HG03097 (cell line): Measurements from ENCODE around the gene ILF2.
"Not testable (repeated sequence)": the region's sequence is repeated elsewhere in the genome, so short reads cannot be mapped to it uniquely, and the experiment has no call there.

Experiments
- ATAC-seq: cut with Tn5 transposase; IDR thresholded peaks from one replicate; pipeline ENCODE4 v1.9.1; 2021; ENCODE audit not compliant: unreplicated experiment, low FRiP score

The ILF2 gene

DNA sequence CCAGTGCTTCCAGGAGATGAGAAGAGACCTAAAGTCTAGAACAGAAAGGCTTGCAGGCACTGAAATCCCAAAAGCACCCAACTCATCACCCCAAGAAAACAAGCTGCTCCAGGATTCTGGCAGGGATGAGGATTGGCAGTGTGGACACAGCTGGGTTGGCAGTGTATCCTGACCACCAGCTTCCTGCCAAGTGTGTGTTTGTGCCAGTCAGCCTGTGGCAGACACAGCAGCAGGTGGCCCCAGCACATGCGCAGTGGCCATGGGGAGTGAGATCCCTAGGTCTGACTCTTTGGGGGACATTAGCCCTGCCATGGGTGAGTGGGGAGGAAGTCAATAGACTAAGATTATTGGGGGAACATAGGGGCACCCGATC, 20.9 kb downstream of the ILF2 start:
- no peak for ATAC-seq

- no peak for ATAC-seq
Measured at GRCh38 chr1:153649137-153649862, 21.5 kb downstream of the ILF2 start.

GRCh38 chr1:153648000-153648643, 22.7 kb downstream of the ILF2 start:
- ATAC-seq: no peak

GRCh38 chr1:153647346-153647714, 23.5 kb downstream of the ILF2 start:
- ATAC-seq: no peak

- ATAC-seq: no peak
Measured at GRCh38 chr1:153646672-153647345, 24.0 kb downstream of the ILF2 start.

- ATAC-seq: no peak
Measured at GRCh38 chr1:153643816-153644215, 27.0 kb downstream of the ILF2 start.

- ATAC-seq: no peak
Measured at GRCh38 chr1:153643100-153643499, 27.7 kb downstream of the ILF2 start.

DNA sequence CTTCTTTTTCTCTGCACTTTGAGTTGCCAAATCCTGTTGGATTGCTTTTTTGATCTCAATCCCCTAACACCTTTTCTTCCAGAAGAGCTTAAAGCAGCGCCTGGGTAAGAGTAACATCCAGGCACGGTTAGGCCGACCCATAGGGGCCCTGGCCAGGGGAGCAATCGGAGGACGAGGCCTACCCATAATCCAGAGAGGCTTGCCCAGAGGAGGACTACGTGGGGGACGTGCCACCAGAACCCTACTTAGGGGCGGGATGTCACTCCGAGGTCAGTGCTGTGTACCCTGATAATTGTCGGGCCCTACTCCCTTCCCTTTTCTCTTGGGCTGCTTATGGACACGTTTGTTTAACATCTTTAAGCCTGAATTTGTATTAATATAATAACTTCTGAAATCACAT, 28.6 kb downstream of the ILF2 start:
- ATAC-seq: no peak

- no peak for ATAC-seq
Measured at GRCh38 chr1:153640861-153641260, 29.9 kb downstream of the ILF2 start.

- not testable (repeated sequence) for ATAC-seq
Measured at GRCh38 chr1:153640213-153640612, 30.6 kb downstream of the ILF2 start.

DNA sequence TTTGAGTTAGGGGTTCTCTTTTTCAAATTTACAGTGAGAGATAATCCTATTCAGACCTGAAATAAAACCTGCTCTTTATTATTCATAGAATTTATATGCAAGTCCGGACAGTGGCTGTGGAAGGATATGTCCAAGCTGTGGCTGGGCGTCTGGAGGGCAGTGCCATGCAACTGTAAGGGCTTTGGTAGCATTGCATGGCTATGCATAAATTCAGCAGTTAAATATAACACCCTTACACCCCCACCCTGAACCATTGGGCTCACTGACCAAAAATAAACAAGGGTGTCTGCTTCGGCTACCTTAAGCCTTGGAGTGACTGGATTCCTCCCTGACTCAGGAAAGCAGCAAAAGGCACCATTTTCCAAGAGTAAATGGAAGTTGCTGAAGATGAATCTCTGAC, 31.5 kb downstream of the ILF2 start:
- ATAC-seq: no peak

GRCh38 chr1:153638261-153638660, 32.5 kb downstream of the ILF2 start:
- ATAC-seq: no peak

GRCh38 chr1:153636312-153636711, 34.5 kb downstream of the ILF2 start:
- no peak for ATAC-seq

DNA sequence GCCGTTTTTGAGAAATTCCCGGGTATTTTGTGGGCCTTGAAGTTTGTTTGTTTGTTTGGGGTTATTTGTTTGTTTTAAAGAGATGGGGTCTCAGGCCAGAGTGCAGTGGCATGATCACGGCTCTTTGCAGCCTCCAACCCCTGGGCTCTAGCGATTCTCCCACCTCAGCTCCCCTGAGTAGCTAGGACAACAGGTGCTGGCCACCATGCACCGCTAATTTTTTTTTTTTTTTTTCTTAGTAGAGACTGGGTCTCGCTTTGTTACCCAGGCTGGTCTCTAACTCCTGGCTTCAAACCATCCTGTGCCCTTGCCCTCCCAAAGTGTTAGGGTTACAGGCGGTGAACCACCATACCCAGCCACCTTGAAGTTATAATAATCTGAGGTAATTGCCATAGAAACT, 34.9 kb downstream of the ILF2 start:
- ATAC-seq: no peak

DNA sequence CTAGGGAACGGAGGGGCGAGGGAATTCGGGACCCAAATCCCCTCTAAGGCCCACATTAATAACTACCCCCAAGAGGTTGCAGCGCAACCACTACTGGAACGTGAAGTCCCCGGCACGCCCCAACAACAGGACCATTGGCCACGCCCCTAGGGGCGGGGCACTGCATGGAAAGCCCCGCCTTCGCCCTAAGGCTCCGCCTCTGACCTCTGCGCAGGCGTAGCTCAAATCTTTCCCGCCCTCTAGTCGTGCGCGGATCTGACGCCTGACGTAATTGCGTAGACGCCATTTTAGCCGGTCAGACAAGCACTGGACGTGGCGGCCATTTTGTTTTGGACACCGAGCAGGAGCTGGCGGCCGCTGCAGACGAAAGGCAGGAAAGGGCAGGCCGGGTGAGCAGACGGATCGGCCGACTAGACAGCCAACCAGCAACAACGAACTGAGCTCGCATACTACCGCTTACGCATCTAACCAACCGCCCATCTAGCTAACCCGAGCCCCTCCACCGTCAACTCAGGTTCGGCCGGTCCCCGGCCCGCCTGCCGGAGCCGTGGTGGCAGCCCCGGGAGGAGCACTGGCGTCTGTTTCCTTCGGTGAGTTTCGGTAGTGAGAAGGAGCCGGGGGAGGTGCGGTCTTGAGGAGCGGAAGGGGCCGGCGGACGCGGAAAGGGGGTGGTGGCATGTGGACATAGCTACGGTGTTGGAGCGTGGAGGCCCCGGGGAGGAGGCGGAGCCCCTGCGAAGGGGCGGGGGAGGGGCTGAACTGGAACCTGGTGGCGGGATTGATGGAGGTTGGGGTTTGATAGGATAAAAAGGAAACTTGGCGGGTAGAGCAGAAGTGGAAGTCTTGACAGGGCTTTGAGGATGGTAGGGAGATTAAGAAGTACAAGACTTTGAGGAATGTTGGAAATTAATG, 36.8 kb downstream of the ILF2 start, which contains the start of gene CHTOP:
CHTOP (plus strand) TSS at position 313 of the 912 bp plus-strand sequence. CDS start 2,523 bp downstream, outside the sequence.
- peak; percentile 82 for ATAC-seq

- ATAC-seq: no peak
Measured at GRCh38 chr1:153633161-153633753, 37.5 kb downstream of the ILF2 start.

DNA sequence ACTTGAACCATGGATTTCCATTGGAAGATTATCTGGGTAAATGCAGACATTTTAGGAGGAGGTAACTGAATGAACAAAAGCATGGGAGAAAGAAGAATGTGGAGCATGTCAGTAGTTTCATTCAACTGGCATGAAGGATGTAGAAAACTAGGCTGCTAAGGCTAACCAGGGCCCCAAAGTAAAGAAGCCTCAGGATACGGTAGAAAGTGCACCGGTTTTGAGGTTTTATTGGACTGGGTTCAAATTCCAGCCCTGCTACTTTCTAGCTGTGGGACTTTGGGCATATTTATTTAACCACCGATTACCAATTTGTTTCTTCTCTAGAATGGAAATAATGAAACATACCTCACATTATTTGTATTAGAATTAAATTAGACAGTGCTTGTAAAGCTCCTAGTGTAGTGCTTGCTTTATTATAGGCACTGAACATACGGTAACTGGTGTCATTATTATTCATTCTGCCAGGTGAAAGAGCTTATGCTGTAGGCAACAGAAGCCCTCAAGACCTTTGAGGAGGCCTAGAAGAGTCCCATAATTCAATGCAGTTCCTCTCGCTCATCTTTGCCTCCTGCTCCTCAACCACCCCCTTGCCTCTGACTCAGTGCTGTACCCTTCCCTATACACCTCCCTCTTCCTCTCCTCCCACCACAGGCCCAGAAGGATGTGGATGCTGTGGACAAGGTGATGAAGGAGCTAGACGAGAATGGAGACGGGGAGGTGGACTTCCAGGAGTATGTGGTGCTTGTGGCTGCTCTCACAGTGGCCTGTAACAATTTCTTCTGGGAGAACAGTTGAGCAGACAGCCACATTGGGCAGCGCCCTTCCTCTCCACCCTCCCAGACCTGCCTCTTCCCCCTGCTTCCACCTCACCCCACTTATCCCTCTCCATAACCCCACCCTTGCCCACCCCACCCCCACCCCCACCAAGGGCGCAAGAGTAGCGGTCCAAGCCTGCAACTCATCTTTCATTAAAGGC, 39.5 kb downstream of the ILF2 start:
- no peak for ATAC-seq

DNA sequence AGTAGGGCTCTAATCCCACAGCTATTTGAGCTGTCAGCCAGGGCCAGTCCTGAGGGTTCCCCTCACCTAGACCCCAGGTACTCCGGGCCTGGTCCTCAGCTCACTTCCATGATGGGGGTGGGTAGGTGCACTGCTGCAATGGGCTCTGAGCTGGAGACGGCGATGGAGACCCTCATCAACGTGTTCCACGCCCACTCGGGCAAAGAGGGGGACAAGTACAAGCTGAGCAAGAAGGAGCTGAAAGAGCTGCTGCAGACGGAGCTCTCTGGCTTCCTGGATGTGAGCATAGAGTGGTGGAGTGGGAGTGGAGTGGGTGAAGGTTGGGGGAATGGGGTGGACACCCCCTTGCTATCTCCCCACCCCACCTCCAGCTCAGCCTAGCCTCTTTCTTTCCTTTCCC, 40.4 kb downstream of the ILF2 start:
- no peak for ATAC-seq

- no peak for ATAC-seq
Measured at GRCh38 chr1:153629971-153630370, 40.8 kb downstream of the ILF2 start.
